ENCODE data around the gene ELAVL3.

DNA sequence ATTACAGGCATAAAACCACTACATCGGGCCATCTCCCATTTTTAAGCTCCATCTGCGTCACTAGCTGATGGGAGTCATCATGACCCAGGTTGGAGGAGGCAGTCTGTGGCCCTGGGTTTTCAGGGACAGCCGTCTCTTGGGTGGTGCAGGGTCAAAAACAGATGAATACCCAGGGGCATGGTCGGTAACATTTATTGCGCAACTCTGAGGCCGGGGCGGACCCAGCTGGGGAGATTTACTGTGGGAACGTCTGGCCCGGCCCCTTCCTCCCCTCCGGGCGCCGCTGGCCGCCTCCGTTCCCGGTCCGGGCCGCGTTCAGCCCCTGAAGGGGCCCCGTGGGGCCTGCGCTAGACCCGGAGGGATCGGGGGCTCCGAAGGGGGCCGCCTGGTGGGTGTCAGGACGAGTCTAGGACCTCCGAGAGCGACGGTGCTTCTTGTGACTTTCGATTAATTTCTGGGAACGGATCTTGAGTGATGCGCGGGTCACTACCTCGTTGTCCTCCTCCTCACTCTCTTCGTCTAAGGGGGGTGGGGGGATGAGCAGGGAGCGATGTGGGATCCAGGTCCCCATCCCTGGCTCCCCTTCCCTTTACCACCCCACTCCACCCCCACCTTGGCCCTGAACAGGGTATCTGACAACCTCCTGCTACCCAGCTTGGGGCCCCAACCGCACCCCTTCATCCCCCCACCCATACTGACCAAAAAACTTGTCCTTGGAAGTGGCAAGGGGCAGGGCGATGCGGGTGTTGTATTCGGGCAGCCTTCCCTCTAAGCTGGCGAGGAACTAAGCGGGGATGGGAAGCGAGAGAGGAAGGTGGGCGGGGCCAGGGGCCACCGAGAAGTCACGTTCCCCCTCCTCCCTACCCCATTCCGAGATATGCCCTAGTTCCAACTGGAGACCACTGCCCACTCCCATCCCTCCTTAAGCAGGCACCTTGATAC, 60.1 kb downstream of the ELAVL3 start:
- TF ChIP-seq, protein P1, sequence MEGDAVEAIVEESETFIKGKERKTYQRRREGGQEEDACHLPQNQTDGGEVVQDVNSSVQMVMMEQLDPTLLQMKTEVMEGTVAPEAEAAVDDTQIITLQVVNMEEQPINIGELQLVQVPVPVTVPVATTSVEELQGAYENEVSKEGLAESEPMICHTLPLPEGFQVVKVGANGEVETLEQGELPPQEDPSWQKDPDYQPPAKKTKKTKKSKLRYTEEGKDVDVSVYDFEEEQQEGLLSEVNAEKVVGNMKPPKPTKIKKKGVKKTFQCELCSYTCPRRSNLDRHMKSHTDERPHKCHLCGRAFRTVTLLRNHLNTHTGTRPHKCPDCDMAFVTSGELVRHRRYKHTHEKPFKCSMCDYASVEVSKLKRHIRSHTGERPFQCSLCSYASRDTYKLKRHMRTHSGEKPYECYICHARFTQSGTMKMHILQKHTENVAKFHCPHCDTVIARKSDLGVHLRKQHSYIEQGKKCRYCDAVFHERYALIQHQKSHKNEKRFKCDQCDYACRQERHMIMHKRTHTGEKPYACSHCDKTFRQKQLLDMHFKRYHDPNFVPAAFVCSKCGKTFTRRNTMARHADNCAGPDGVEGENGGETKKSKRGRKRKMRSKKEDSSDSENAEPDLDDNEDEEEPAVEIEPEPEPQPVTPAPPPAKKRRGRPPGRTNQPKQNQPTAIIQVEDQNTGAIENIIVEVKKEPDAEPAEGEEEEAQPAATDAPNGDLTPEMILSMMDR (IDR thresholded peaks at IDR 0.05; ENCODE audit: borderline replicate concordance, extremely low read depth, low read length, poor library complexity, severe bottlenecking): no peak
- no peak for TF ChIP-seq EZH2 (IDR thresholded peaks at IDR 0.05; ENCODE audit: borderline replicate concordance, low read depth, low read length, severe bottlenecking)
